Caco-2 (cell line): ENCODE data around the gene AMZ1. TPM values are rescaled to one million over a fixed set of nuclear protein-coding genes. Genes with fewer than 3 reads are reported as not detected.
"Not testable (repeated sequence)": the region's sequence is repeated elsewhere in the genome, so short reads cannot be mapped to it uniquely, and the experiment has no call there.

ENCODE experiments used
- BruUV-seq: library from RNA; stranded (reverse); fragments of 400-500 nt; replicated peaks from 2 replicates; lab custom pipeline; 2021; lab: Mats Ljungman, UMichigan
- CTCF ChIA-PET: fragments of 300-600 bp; sonication (Branson Sonifier 250); formaldehyde crosslinking; loops from one replicate; lab custom pipeline; 2022; ENCODE audit warnings: antibody characterized with exemption; lab: Charles Lee
- POLR2A ChIA-PET: fragments of 300-600 bp; sonication (Branson Sonifier 250); formaldehyde crosslinking; loops from one replicate; lab custom pipeline; 2022; ENCODE audit warnings: antibody characterized with exemption; lab: Charles Lee
- DNase-seq, 2 experiments: peaks; one replicate each; pipeline versions ENCODE4 v3.0.0 to v3.0.0-alpha.2; 2020 to 2022
- H3K27me3 ChIP-seq: replicated peaks from 2 replicates; pipeline ENCODE4 v1.6.0; 2011; ENCODE audit warnings: low read length; ENCODE audit not compliant: control insufficient read depth, insufficient read depth
- H3K36me3 ChIP-seq: 2 replicates; pipeline ENCODE4 v1.5.1; 2011; ENCODE audit warnings: low read length; ENCODE audit not compliant: control insufficient read depth, insufficient read depth
- H3K4me1 ChIP-seq: fragments of 250-450 bp; sonication (Bioruptor Pico); 2 replicates; pipeline ENCODE4 v1.5.1; 2020; ENCODE audit warnings: mild to moderate bottlenecking
- H3K4me3 ChIP-seq: 2 replicates; pipeline ENCODE4 v1.5.1; 2011; ENCODE audit warnings: low read depth, mild to moderate bottlenecking, control low read depth, low read length
- H3K9me3 ChIP-seq: fragments of 250-450 bp; sonication (Bioruptor Pico); 2 replicates; pipeline ENCODE4 v1.5.1; 2020; ENCODE audit warnings: mild to moderate bottlenecking, moderate library complexity
- H3K27ac Mint-ChIP-seq: one replicate; pipeline ENCODE4 v1.8.0; 2022; ENCODE audit warnings: mixed read lengths; ENCODE audit not compliant: unreplicated experiment
- H3K27me3 Mint-ChIP-seq: one replicate; pipeline ENCODE4 v1.8.0; 2022; ENCODE audit warnings: mixed read lengths; ENCODE audit not compliant: insufficient read depth, unreplicated experiment
- H3K36me3 Mint-ChIP-seq: one replicate; pipeline ENCODE4 v1.8.0; 2022; ENCODE audit warnings: mild to moderate bottlenecking, mixed read lengths; ENCODE audit not compliant: insufficient read depth, unreplicated experiment
- H3K4me1 Mint-ChIP-seq: one replicate; pipeline ENCODE4 v1.8.0; 2022; ENCODE audit warnings: low read depth, mixed read lengths; ENCODE audit not compliant: unreplicated experiment
- H3K4me3 Mint-ChIP-seq: one replicate; pipeline ENCODE4 v1.8.0; 2022; ENCODE audit warnings: mild to moderate bottlenecking, moderate library complexity, mixed read lengths; ENCODE audit not compliant: unreplicated experiment
- H3K9me3 Mint-ChIP-seq: one replicate; pipeline ENCODE4 v1.8.0; 2022; ENCODE audit warnings: mixed read lengths; ENCODE audit not compliant: unreplicated experiment
- intact Hi-C: fragments of 100-400 bp; cut with micrococcal nuclease; formaldehyde crosslinking; loops from one replicate; pipeline ENCODE4 v1.10.0; 2022; ENCODE audit not compliant: unreplicated experiment
- total RNA-seq: library from RNA; stranded (reverse); gene quantifications from 2 replicates; pipeline ENCODE4 v1.2.3, GENCODE V29; 2022
- TF ChIP-seq, protein P1 (sequence below), 2 experiments: fragments of 200-600 bp in 1 of 2; IDR thresholded peaks; 1 replicate in 1 of 2; 2 replicates in 1 of 2; pipeline versions ENCODE4 v1.5.1 to v1.8.0; 2011 to 2022; ENCODE audit warnings: antibody characterized with exemption in 1 of 2, control low read depth in 1 of 2, inconsistent platforms in 1 of 2, low read depth in 1 of 2, low read length in 1 of 2, mild to moderate bottlenecking in 1 of 2, moderate library complexity in 1 of 2; ENCODE audit not compliant: insufficient read depth in 1 of 2, severe bottlenecking in 1 of 2, unreplicated experiment in 1 of 2

Gene AMZ1
- total RNA-seq, 1 experiment from 2014 or later = 0.11 TPM

DNA sequence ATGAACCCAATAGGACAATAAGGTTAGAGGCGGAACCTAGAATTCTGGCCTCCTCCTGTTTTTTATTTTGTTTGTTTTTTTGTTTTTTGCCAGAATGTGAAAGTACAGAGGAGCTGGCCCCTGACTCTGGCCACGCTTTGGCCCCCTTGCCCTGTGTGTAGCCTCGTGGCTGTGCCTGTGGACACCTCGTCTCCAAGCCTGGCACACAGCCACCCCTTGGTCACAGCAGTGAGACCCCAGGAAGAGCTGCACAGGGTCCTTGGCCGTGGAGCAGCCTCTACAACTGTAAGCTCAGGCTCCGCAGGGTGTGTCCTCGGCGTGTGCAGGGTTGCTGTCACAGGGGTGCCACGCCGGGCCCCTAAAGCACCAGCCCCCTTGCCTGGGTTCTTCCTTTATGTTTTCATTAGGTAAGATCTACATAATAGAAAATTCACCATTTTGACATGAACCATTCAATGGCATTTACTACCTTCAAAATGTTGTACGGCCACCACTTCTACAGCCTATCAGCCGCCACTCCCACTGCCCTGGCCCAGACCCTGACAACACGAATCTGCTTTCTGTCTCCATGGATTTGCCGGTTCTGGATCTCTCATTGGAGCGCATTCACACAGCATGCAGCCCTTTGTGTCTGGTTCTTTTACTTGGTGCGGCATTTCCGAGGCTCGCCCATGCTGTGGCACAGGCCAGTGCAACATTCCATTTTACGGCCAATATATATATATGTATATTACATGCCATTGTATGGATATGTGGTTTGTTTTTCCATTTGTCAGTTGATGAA, 51.0 kb downstream of the AMZ1 start:
- H3K9me3 Mint-ChIP-seq = no peaks in the 10 kb centered on the region
- ChIA-PET POLR2A (interaction anchor here (0.5 kb wide), 1 partner anchor 108 kb away, joined by 21 read pairs; no protein-coding TSS in a partner anchor), CTCF (no interaction called here)
- H3K4me1 Mint-ChIP-seq = no peaks in the 10 kb centered on the region
- H3K4me3 ChIP-seq = no peak overlapping the region
- H3K36me3 Mint-ChIP-seq = peaks cover 38% of the 10 kb centered on the region
- no peak overlapping the region for H3K27ac Mint-ChIP-seq
- no peaks in the 10 kb centered on the region for H3K27me3 Mint-ChIP-seq
- H3K27me3 ChIP-seq = no peaks in the 10 kb centered on the region
- no peaks in the 10 kb centered on the region for H3K9me3 ChIP-seq
- peak in 1 of 2 experiments; percentile 21 for DNase-seq
- intact Hi-C loops = no loop called here
- no peak overlapping the region for H3K4me3 Mint-ChIP-seq
- no peaks in the 10 kb centered on the region for H3K36me3 ChIP-seq
- TF ChIP-seq, protein P1, sequence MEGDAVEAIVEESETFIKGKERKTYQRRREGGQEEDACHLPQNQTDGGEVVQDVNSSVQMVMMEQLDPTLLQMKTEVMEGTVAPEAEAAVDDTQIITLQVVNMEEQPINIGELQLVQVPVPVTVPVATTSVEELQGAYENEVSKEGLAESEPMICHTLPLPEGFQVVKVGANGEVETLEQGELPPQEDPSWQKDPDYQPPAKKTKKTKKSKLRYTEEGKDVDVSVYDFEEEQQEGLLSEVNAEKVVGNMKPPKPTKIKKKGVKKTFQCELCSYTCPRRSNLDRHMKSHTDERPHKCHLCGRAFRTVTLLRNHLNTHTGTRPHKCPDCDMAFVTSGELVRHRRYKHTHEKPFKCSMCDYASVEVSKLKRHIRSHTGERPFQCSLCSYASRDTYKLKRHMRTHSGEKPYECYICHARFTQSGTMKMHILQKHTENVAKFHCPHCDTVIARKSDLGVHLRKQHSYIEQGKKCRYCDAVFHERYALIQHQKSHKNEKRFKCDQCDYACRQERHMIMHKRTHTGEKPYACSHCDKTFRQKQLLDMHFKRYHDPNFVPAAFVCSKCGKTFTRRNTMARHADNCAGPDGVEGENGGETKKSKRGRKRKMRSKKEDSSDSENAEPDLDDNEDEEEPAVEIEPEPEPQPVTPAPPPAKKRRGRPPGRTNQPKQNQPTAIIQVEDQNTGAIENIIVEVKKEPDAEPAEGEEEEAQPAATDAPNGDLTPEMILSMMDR (IDR thresholded peaks at IDR 0.05; ENCODE audit: insufficient read depth in 1 of 2, low read depth in 1 of 2, low read length in 1 of 2, severe bottlenecking in 1 of 2, unreplicated experiment in 1 of 2) = no peak
- no TSS peak for BruUV-seq
- H3K4me1 ChIP-seq = peaks cover 5% of the 10 kb centered on the region

DNA sequence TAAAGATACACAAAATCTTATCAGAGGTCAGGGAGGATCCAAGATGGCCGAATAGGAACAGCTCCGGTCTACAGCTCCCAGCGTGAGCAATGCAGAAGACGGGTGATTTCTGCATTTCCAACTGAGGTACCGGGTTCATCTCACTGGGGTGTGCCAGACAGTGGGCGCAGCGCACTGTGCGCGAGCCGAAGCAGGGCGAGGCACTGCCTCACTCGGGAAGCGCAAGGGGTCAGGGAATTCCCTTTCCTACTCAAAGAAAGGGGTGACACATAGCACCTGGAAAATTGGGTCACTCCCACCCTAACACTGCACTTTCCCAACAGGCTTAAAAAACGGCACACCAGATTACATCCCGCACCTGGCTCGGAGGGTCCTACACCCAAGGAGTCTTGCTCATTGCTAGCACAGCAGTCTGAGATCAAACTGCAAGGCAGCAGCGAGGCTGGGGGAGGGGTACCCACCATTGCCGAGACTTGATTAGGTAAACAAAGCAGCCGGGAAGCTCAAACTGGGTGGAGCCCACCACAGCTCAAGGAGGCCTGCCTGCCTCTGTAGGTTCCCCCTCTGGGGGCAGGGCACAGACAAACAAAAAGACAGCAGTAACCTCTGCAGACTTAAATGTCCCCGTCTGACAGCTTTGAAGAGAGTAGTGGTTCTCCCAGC, 55.7 kb downstream of the AMZ1 start:
- intact Hi-C loops, DNase-seq, H3K27ac Mint-ChIP-seq: not testable (repeated sequence)

DNA sequence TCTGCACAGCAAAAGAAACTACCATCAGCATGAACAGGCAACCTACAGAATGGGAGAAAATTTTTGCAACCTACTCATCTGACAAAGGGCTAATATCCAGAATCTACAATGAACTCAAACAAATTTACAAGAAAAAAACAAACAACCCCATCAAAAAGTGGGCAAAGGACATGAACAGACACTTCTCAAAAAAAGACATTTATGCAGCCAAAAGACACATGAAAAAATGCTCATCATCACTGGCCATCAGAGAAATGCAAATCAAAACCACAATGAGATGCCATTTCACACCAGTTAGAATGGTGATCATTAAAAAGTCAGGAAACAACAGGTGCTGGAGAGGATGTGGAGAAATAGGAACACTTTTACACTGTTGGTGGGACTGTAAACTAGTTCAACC, 60.7 kb downstream of the AMZ1 start:
- H3K27ac Mint-ChIP-seq, BruUV-seq, H3K4me1 ChIP-seq, H3K4me3 Mint-ChIP-seq, H3K27me3 ChIP-seq, CTCF ChIA-PET, H3K36me3 ChIP-seq, intact Hi-C loops, H3K4me3 ChIP-seq, POLR2A ChIA-PET, DNase-seq, H3K9me3 ChIP-seq, H3K27me3 Mint-ChIP-seq: not testable (repeated sequence)
- Mint-ChIP-seq H3K36me3 (peaks cover 17% of the 10 kb centered on the region), H3K9me3 (peaks cover 17% of the 10 kb centered on the region), H3K4me1 (peaks cover 12% of the 10 kb centered on the region)

More for the DNA sequence above, 55.7 kb downstream of the AMZ1 start:
- H3K4me1 ChIP-seq, H3K9me3 ChIP-seq, POLR2A ChIA-PET, H3K27me3 Mint-ChIP-seq, H3K4me1 Mint-ChIP-seq, CTCF ChIA-PET, H3K27me3 ChIP-seq, H3K4me3 ChIP-seq, H3K36me3 ChIP-seq, BruUV-seq, H3K4me3 Mint-ChIP-seq: not testable (repeated sequence)
- H3K36me3 Mint-ChIP-seq = peaks cover 18% of the 10 kb centered on the region
- H3K9me3 Mint-ChIP-seq = peaks cover 17% of the 10 kb centered on the region

DNA sequence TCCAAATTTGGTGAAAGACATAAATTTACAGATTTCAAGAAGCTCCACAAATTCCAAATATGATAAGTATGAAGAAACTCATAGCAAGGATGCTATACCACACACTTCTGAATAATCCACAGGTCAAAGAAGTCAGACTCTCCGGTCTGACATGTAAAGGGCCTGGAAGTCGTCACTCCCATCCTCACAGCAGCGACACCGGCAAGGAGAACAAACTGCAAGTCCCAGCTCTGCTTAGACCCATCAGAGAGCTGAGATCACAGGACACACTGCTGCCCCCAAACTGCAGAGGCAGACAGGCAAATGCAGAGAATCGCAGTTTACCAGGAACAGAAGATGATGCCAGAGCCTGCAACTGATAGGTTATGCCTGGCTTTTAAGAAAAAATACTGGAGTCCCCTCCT, 62.0 kb downstream of the AMZ1 start:
- Mint-ChIP-seq H3K27ac (no peak overlapping the region), H3K27me3 (no peaks in the 10 kb centered on the region)

More for the DNA sequence above, 62.0 kb downstream of the AMZ1 start:
- intact Hi-C loops = no loop called here
- Histone ChIP-seq H3K27me3 (no peaks in the 10 kb centered on the region), H3K9me3 (no peaks in the 10 kb centered on the region), H3K36me3 (no peaks in the 10 kb centered on the region), H3K4me3 (no peak overlapping the region), H3K4me1 (no peaks in the 10 kb centered on the region)
- DNase-seq = no peak
- no peak overlapping the region for H3K4me3 Mint-ChIP-seq
- no TSS peak for BruUV-seq
- TF ChIP-seq, protein P1 (IDR thresholded peaks at IDR 0.05; ENCODE audit: insufficient read depth in 1 of 2, low read depth in 1 of 2, low read length in 1 of 2, severe bottlenecking in 1 of 2, unreplicated experiment in 1 of 2) = no peak
- CTCF ChIA-PET = no interaction called here
- peaks cover 9% of the 10 kb centered on the region for H3K9me3 Mint-ChIP-seq
- H3K36me3 Mint-ChIP-seq = peaks cover 22% of the 10 kb centered on the region
- POLR2A ChIA-PET = no interaction called here
- peaks cover 12% of the 10 kb centered on the region for H3K4me1 Mint-ChIP-seq
